SK-N-SH treated with all-trans-retinoic acid at 6 μM for 48 hours (cell line): ENCODE measurements around the gene SUDS3.

Source experiments
- ARNTL ChIP-seq: fragments of 450-650 bp; formaldehyde crosslinking; IDR thresholded peaks from 2 replicates; pipeline ENCODE4 v1.5.0; 2020; ENCODE audit warnings: low read depth, mild to moderate bottlenecking, moderate library complexity, borderline replicate concordance
- BACH2 ChIP-seq: fragments of 250-450 bp; sonication (Bioruptor Pico); IDR thresholded peaks from 2 replicates; pipeline ENCODE4 v1.9.0; 2021; ENCODE audit warnings: mild to moderate bottlenecking, borderline replicate concordance
- ESRRG ChIP-seq: fragments of 250-450 bp; sonication (Bioruptor Pico); IDR thresholded peaks from 2 replicates; pipeline ENCODE4 v1.6.1; 2021; ENCODE audit warnings: mild to moderate bottlenecking
- GLIS3 ChIP-seq: fragments of 250-450 bp; sonication (Bioruptor Pico); IDR thresholded peaks from 2 replicates; pipeline ENCODE4 v1.5.0; 2020; ENCODE audit warnings: mild to moderate bottlenecking, moderate library complexity
- TCF4 ChIP-seq: fragments of 250-450 bp; sonication (Bioruptor Pico); IDR thresholded peaks from 2 replicates; pipeline ENCODE4 v1.8.0; 2021; ENCODE audit warnings: mild to moderate bottlenecking, moderate library complexity, borderline replicate concordance
- ZFP3 ChIP-seq: fragments of 250-450 bp; sonication (Bioruptor Pico); IDR thresholded peaks from 2 replicates; pipeline ENCODE4 v1.5.0; 2020; ENCODE audit warnings: mild to moderate bottlenecking, moderate library complexity
- ZFP30 ChIP-seq: fragments of 450-650 bp; formaldehyde crosslinking; IDR thresholded peaks from 2 replicates; pipeline ENCODE4 v1.5.0; 2022; ENCODE audit warnings: mild to moderate bottlenecking, moderate library complexity
- ZNF8 ChIP-seq: fragments of 450-650 bp; formaldehyde crosslinking; IDR thresholded peaks from 2 replicates; pipeline ENCODE4 v1.5.0; 2020; ENCODE audit warnings: mild to moderate bottlenecking, moderate library complexity
- TF ChIP-seq, protein P1 (sequence below): fragments of 250-450 bp; sonication (Bioruptor Pico); IDR thresholded peaks from 2 replicates; pipeline ENCODE4 v1.8.0; 2020; ENCODE audit warnings: mild to moderate bottlenecking, moderate library complexity, borderline replicate concordance

- no peak for TF ChIP-seq ZNF8 (CRISPR knock-in tag)
- TF ChIP-seq BACH2 = no peak
- no peak for TF ChIP-seq TCF4 (CRISPR knock-in tag)
- no peak for TF ChIP-seq ZFP30 (CRISPR knock-in tag)
- no peak for TF ChIP-seq ZFP3 (CRISPR knock-in tag)
- no peak for TF ChIP-seq ARNTL (CRISPR knock-in tag)
- TF ChIP-seq GLIS3 (CRISPR knock-in tag) = no peak
- TF ChIP-seq ESRRG (CRISPR knock-in tag) = no peak
- TF ChIP-seq, protein P1, sequence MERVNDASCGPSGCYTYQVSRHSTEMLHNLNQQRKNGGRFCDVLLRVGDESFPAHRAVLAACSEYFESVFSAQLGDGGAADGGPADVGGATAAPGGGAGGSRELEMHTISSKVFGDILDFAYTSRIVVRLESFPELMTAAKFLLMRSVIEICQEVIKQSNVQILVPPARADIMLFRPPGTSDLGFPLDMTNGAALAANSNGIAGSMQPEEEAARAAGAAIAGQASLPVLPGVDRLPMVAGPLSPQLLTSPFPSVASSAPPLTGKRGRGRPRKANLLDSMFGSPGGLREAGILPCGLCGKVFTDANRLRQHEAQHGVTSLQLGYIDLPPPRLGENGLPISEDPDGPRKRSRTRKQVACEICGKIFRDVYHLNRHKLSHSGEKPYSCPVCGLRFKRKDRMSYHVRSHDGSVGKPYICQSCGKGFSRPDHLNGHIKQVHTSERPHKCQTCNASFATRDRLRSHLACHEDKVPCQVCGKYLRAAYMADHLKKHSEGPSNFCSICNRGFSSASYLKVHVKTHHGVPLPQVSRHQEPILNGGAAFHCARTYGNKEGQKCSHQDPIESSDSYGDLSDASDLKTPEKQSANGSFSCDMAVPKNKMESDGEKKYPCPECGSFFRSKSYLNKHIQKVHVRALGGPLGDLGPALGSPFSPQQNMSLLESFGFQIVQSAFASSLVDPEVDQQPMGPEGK = no peak
These were observed 31.5 kb upstream of the SUDS3 start for GRCh38 chr12:118344829-118345228.
